Mucosa of stomach (tissue), 1 donor: ENCODE measurements around the gene CXCL14.
"Not testable (repeated sequence)": the region's sequence is repeated elsewhere in the genome, so short reads cannot be mapped to it uniquely, and the experiment has no call there.

Experiments used
- H3K27me3 ChIP-seq: one replicate; pipeline ENCODE4 v1.7.0; 2013; ENCODE audit warnings: mild to moderate bottlenecking, low read length; ENCODE audit not compliant: control insufficient read depth, insufficient read depth
- H3K36me3 ChIP-seq: one replicate; pipeline ENCODE4 v1.7.0; 2013; ENCODE audit warnings: low read length; ENCODE audit not compliant: control insufficient read depth, insufficient read depth
- H3K4me1 ChIP-seq: one replicate; pipeline ENCODE4 v1.7.0; 2013; ENCODE audit warnings: mild to moderate bottlenecking, low read length; ENCODE audit not compliant: control insufficient read depth, insufficient read depth
- H3K4me3 ChIP-seq: one replicate; pipeline ENCODE4 v1.7.0; 2013; ENCODE audit warnings: low read length
- H3K9ac ChIP-seq: one replicate; pipeline ENCODE4 v1.7.0; 2013; ENCODE audit warnings: mild to moderate bottlenecking, low read length, moderate library complexity
- H3K9me3 ChIP-seq: one replicate; pipeline ENCODE4 v1.7.0; 2013; ENCODE audit warnings: mild to moderate bottlenecking, low read length, moderate library complexity; ENCODE audit not compliant: control insufficient read depth
- donor health status: Pancreatic carcinoma.

The CXCL14 gene

DNA sequence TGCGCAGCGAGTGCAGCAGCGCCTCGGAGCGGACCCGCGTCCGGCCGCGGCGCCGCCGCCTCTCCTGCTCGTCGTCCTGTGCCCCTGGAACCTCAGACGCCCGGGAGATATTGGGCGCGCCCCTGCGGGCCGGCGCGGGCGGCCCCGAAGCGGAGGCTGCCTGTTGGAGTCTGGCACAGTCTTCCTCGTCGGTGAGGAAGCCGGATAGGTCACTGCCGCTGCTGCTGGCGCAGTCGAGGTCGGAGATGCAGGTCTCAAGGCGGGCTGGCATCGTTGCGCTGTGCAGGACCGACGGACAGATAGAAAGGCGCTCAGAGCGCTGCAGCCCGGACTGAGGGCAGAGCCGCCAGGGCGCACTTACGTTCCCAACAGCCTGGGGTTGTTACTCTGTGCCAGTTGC, 43.4 kb downstream of the CXCL14 start:
- Histone ChIP-seq H3K27me3 (peaks cover 89% of the 10 kb centered on the region), H3K9me3 (no peaks in the 10 kb centered on the region), H3K9ac (no peak overlapping the region), H3K4me1 (peaks cover 6% of the 10 kb centered on the region), H3K4me3 (no peak overlapping the region), H3K36me3 (no peaks in the 10 kb centered on the region)

DNA sequence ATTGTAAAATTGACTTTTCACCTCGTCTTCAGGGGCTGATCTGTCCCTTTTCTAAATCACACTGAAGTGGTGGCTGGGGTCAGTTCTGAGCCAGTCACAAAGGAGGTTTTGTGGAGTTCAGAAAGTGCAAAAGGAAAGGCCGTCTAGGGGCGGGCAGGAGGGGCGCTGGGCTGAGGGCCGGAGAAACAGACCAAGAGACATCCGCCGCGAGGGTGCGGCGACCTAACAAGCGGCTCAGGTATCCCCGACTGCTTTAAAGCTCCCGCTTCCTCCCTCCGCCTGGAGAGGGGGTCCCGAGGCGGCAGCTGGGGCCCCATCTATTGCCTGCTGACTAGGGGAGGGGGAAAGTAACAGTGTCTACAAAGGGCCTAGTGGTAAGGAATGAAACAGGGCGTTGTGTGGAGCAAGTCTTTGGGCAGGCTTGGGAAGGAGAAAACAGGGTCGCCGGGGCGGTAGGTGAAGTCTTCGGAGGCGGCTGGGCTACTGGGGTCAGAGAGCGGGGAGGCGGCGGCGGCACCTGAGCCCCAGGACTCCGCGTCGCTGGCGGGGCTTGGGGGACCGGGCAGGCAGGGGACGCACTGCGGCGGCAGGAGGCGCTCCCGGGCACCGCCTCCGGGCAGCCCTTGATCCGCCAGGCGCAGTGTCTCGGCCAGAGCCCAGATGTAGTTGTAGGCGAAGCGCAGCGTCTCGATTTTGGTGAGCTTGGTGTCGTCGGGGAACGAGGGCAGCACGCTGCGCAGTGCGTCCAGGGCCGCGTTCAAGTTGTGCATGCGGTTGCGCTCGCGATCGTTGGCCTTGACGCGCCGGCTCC, 44.0 kb downstream of the CXCL14 start:
- peaks cover 6% of the 10 kb centered on the region for H3K4me1 ChIP-seq
- H3K36me3 ChIP-seq: no peaks in the 10 kb centered on the region
- peaks cover 85% of the 10 kb centered on the region for H3K27me3 ChIP-seq
- no peak overlapping the region for H3K9ac ChIP-seq
- no peak overlapping the region for H3K4me3 ChIP-seq
- H3K9me3 ChIP-seq: no peaks in the 10 kb centered on the region

DNA sequence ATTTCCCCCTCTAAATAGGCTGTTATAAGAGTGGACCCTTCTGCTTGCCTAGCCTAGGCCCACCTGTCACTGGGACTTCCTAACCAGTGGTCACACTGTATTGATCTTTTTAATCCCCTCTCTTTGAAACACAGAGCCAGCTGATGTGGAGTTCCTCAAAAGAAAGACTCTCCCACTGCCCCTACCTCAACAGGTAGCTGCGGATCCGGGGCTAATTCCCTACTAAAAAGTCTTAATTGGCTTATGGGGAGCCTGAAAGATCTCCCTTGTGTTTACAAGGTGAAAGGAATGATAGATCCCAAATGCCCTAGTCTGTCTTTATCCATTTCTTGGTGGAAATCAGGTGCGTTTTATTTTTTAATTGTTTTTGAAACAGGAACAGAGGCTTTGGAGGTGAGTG, 45.0 kb downstream of the CXCL14 start:
- H3K4me1 ChIP-seq: peaks cover 6% of the 10 kb centered on the region
- H3K9ac ChIP-seq: no peak overlapping the region
- H3K36me3 ChIP-seq: no peaks in the 10 kb centered on the region
- no peak overlapping the region for H3K4me3 ChIP-seq
- H3K9me3 ChIP-seq: no peaks in the 10 kb centered on the region
- peaks cover 75% of the 10 kb centered on the region for H3K27me3 ChIP-seq

DNA sequence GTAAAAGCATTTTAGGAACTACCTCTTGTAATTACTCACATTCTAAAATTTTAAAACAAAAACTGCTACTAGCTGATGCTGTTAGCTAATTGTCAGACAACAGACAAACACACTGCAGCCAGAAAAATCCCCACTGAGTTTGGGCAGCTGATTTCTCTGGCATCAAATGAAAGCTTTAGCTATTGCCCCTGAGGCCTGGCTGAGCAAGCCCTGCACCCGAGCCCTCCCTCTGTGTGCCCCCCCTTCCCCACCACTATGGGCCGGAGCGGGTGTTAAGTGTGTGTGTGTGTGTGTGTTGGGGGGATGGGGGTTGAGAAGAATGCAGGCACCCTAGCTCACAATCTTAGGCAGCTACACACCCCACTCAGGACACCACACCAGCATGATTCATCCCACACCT, 45.5 kb downstream of the CXCL14 start:
- Histone ChIP-seq H3K4me3 (no peak overlapping the region), H3K4me1 (peaks cover 6% of the 10 kb centered on the region), H3K9me3 (no peaks in the 10 kb centered on the region), H3K9ac (no peak overlapping the region), H3K36me3 (no peaks in the 10 kb centered on the region), H3K27me3 (peaks cover 71% of the 10 kb centered on the region)

DNA sequence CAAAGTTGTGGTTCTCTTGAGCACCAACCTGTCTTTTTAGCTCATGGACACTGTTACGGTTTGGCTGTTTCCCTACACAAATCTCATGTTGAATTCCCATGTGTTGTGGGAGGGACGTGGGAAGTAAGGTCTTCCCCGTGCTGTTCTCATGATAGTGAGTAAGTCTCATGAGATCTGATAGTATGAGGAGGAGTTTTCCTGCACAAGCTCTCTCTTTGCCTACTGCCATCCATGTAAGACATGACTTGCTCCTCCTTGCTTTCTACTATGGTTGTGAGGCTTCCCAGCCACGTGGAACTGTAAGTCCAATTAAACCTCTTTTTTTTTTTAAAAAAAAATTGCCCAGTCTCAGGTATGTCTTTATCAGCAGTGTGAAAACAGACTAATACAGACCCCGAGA, 49.2 kb downstream of the CXCL14 start:
- H3K9ac ChIP-seq, H3K9me3 ChIP-seq, H3K4me3 ChIP-seq, H3K36me3 ChIP-seq, H3K4me1 ChIP-seq: not testable (repeated sequence)
- H3K27me3 ChIP-seq: peaks cover 36% of the 10 kb centered on the region

DNA sequence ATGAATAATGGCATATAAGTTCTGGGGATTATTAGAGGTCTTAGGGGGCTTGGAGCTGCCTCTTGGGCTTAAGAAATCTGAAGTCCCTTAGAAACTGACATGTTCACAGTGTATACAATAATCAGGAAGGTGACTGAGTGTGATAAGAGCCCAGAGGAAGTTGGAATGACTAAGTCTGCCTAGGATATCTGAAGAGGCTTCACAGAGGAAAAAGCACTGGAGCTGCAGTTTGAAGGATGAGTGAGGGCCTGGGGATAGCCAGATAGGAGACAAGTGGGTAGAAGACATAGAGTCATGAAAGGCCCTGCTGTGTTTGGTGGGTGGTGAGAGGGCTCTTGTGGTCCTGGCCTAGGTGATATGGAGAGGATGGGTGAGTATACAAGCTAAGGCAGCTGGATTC, 51.9 kb downstream of the CXCL14 start:
- Histone ChIP-seq H3K9me3 (no peaks in the 10 kb centered on the region), H3K4me3 (no peak overlapping the region), H3K4me1 (no peaks in the 10 kb centered on the region), H3K36me3 (no peaks in the 10 kb centered on the region), H3K27me3 (peaks cover 9% of the 10 kb centered on the region), H3K9ac (no peak overlapping the region)

DNA sequence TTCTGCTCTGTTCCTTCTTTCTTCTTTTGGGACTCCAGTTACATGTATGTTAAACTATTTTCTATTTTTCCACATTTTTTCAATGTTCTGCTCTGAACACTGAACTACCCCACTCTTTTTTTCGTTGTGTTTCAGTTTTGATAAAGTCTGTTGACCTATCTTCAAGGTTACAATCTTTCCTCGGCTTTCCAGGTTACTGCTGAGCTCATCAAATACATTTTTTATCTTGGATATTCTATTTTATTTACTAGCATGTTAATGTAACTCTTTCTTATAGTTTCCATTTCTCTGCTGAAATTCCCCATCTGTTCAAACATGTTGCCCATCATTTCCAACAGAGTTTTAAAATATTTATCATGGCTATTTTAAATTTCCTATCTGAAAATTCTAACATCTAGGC, 56.8 kb downstream of the CXCL14 start:
- no peaks in the 10 kb centered on the region for H3K36me3 ChIP-seq
- peaks cover 2% of the 10 kb centered on the region for H3K27me3 ChIP-seq
- H3K4me1 ChIP-seq: no peaks in the 10 kb centered on the region
- H3K9me3 ChIP-seq: no peaks in the 10 kb centered on the region
- no peak overlapping the region for H3K4me3 ChIP-seq
- no peak overlapping the region for H3K9ac ChIP-seq
